Measurements from ENCODE around the gene UBE3C.
"Not testable (repeated sequence)": the region's sequence is repeated elsewhere in the genome, so short reads cannot be mapped to it uniquely, and the experiment has no call there.

The UBE3C gene

GRCh38 chr7:157132796-157133195 is 5.9 kb upstream of the UBE3C start:
- no peak for DNase-seq

GRCh38 chr7:157133304-157133703 is 5.4 kb upstream of the UBE3C start:
- no peak for DNase-seq

DNA sequence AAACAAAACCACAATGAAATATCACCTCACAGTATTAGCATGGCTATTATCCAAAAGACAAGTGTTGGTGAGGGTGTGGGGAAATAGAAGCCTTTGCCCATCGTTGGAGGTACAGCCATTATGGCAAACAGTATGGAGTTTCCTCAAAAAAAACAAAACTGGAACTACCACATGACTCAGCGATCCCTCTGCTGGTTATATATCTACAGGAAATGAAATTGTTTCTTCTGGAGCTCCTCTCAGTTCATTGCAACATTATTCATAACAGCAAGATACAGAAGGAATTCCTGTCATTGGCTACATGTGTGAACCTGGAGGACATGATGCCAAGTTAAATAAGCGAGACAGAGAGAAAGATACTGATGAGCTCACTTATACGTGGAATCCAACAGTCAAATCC is 2.4 kb upstream of the UBE3C start:
- DNase-seq, result peak in 1 of 3 experiments; percentile 51

DNA sequence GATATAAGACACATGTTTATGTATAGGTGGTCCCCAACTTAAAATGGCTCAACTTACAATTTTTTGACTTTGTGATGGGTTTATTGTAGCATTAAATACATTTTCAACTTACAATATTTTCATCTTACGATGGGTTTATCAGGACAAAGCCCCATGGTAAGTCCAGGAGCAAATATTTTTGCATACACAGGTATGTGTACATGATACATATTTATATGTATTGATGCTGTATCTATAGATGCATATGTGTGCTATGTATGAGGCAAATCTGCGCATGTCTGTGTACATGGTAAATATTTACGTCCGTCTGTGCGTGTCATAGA is 664 bp upstream of the UBE3C start:
- DNase-seq, result no peak

DNA sequence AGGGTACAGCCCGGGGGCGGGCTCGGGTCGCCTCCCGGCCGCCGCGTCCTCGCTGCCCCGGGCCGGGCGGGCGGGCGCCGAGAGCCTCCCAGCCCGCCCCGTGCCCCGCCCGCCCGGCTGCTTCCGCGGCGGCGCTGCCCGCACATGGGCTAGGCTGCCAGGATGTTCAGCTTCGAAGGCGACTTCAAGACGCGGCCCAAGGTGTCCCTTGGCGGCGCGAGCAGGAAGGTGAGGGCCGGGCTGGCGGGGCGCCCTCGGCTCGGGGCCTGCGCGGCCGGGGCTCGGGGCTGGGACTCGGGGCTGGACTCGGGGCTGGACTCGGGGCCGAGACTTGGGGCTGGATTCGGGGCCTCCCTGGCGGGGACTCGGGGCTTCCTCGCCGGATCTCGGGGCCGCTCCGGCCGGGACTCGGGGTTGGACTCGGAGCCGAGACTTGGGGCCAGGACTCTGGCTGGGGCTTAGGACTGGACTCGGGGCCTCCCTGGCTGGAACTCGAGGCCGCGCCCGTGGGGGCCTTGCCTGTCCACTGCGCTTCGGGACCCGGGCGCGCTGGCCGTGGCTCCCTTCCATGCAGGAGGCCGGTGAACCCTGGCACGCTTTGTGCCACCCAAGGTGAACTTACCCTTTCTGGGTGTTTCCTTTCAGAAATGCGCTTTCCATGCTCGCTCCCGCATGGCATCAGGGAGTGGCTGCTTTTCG is 534 bp downstream of the UBE3C start:
- peak in 2 of 3 experiments; percentile 66 to 74 for DNase-seq

GRCh38 chr7:157139810-157140510 is 1.2 kb downstream of the UBE3C start:
- peak in 1 of 3 experiments; percentile 23 for DNase-seq

- no peak for DNase-seq
These were observed 1.8 kb downstream of the UBE3C start for GRCh38 chr7:157140511-157140905.

- DNase-seq, result no peak
These were observed 2.9 kb downstream of the UBE3C start for GRCh38 chr7:157141525-157142060.

- no peak for DNase-seq
These were observed 5.1 kb downstream of the UBE3C start for GRCh38 chr7:157143788-157144187.

DNA sequence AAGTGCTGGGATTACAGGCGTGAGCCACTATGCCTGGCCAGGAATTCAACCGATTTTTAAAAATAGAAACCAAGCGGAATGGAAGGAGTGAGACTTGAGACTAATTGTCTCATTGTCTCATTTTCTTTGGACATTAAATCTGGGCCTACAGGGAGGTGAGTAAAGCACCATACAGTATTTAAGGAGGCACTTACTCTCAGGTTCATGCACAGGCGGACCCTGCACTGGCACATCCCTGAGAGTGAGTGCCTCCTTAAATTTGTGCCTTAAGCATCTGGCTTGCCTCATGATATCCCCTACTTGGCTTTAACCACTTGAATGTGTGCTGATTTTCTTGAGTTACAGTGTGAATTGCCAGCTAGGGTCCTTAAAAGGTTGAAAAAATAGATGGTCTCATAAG is 10.6 kb downstream of the UBE3C start:
- no peak for DNase-seq

DNA sequence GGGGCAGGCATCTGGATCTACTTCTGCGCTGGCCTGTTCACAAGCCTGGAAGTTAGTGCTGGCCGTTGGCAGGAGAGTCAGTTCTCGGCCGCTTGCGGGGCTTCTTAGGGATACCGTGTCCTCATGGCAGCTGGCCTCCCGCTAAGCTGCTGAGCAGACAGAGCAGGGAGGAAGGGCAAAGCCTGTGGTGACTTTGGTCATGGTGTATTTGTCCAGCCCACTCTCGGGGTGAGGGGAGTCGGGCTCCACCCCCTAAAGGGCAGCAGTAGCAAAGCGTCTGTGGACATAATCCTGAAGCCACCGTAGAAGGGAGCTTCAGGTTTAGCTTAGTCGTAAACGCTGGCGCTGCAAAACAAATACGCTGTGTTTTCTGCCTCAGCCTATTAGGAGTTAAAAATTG is 12.2 kb downstream of the UBE3C start:
- DNase-seq, result peak in 1 of 3 experiments; percentile 41

- DNase-seq, result peak in 1 of 3 experiments; percentile 59
These were observed 13.1 kb downstream of the UBE3C start for GRCh38 chr7:157151626-157152339.

GRCh38 chr7:157152391-157152937 is 13.7 kb downstream of the UBE3C start:
- no peak for DNase-seq

DNA sequence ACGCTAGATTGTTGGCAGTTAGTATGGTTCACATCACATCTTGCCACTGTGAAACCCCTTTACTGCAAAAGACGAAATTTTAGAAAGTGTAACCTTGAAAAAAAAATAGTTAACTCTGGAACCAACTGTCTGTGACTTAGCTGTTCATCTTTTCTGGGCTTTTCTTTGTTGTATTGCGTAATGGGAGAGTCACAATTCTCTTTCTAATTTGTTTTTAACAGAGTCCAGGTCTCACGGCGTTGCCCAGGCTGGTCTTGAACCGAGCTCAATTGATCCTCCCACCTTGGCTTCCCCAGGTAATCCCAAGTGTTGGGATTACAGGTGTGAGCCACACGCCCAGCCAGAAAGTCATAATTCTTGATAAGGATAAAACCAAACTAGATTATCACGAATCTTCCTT is 14.5 kb downstream of the UBE3C start:
- DNase-seq, result no peak

GRCh38 chr7:157155959-157156358 is 17.2 kb downstream of the UBE3C start:
- DNase-seq, result no peak

DNA sequence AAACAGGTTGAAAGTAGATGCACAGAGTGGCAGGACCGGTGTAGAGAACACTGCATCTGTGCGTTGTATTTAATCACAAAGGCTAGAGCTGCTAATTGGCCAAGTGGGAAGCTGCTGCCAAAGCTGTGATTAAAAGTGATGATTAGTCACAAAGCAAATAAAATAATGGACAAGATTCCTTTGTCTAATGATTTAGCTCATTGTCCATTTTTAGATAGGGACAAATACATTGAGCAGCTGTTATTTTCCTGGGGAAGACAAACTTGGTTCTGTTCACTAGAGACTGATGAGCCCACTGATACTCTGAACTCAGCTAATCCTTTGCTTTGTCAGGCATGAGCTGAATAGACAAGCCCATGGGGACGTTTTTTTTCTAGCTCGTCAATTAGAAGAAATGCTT is 19.7 kb downstream of the UBE3C start:
- peak in 2 of 3 experiments; percentile 71 to 91 for DNase-seq

GRCh38 chr7:157159537-157159936 is 20.8 kb downstream of the UBE3C start:
- DNase-seq, result not testable (repeated sequence)

DNA sequence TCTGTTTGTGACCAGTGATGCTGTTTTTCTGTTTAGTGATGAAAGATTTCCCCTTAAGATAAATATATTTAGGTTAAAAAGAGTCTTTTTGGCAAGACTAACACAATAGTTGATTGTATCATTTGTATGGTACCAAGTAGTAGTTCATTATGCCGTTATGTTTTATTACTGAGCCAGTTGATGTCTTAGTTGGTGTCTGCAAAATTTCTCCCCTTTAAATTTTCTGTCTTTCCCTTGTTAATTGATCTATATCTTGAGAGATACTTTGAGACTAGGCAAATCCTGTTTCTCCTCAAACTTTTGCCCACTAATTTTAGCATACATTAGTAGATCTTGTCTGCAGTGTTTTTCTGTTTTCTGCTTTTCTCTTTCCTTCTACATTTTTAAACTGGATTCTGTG is 21.7 kb downstream of the UBE3C start:
- DNase-seq, result no peak

DNA sequence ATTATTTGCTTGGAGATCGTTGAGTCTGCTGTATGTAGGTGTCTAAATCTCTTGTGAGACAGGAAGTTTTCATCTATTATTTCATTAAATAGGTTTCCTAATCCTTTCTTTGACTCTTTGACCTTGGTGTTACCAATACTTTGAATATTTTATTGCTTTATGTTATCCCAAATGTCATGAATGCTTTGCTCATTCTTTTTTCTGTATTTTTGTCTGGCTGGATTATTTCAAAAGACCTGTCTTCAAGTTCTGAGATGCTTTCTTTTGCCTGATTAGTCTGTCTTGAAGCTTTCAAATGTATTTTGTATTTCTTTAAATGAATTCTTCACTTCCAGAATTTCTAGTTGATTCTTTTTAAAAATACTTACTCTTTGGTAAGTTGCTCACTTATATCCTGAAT is 27.3 kb downstream of the UBE3C start:
- DNase-seq, result no peak

DNA sequence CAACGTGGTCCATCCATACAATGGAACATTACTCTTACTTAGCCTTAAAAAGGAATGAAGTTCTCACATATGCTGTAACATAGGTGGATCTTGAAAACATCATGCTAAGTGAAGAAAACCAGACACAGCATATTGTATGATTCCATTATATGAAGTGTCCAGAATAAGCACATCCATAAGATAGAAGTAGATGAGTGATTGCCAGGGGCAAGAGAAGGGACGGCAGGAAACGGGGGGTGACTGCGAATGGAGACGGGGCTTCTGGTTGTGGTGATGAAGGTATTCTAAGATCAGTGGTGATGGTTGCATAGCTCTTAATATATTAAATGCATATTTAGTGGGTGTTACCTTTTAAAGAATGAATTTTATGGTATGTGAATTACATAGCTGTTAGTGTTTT is 29.8 kb downstream of the UBE3C start:
- DNase-seq, result no peak

DNA sequence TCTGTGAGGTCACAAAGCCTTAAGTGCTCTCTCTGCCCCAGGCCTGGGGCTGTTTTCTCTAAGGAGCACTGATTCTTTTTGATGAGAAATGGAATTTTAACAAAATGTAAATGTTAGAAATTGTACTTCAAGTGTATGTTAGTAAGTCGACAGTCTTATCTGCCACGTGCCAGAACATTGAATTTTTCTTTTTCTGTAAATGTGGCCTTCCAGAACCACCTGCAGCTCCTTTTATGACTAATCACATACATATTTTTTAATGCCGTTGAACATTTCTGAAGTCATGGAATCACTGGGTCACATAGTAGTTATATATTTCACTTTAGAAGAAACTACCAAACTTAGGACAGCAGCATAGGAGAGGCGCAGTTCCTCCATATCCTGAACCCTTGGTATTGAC is 38.0 kb downstream of the UBE3C start:
- DNase-seq, result no peak

- DNase-seq, result no peak
These were observed 38.7 kb downstream of the UBE3C start for GRCh38 chr7:157177333-157177982.

DNA sequence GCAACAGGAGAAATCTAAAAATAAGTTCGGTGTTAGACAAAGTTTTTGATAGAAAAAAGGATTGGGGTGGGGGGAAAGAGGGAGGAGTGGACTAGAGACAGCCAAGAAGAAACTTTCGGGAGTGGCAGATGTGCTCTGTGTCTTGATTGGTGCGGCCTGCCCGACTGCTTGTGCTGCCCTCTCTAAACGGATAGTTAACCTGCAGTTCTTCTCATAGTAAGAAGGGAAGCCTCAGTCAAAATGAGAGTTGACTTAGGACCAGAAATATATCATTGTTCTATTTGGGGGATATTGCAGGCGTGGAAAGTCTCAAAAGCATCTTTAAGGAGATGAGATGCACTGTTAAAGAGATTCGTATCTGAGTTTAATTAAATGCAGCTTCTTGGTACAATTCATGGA is 39.3 kb downstream of the UBE3C start:
- no peak for DNase-seq

Measured in NCI-H1417 (cell line).